ENCODE measurements around the gene PGAM4. TPM values are rescaled to one million over a fixed set of nuclear protein-coding genes. Genes with fewer than 3 reads are reported as not detected.

Gene PGAM4
- polyA plus RNA-seq, 2 of the 4 experiments (the other 2 are of a cell fraction), result not detected

DNA sequence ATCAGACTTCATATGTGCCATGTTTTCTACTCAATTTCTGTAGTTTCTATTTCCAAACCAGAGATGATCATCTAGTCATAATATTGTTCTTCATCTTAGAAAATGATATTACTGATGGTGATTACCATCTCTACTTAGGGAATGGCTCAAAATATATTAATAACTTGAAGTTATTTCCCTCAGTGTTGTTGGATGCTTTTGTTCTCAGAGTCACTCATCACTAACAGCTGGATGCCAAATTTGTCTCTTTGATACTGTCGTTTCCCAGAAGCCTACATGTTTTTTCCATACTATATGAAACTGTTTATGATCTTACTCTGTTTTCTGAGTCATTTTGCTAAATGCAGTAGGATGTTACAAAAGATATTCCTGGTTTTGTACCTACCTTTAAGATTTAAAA, 8.9 kb downstream of the PGAM4 start (continued):
- TF ChIP-seq EHMT2 (IDR thresholded peaks at IDR 0.05; ENCODE audit: low read depth) (no peak), ZNF302 (CRISPR knock-in tag; IDR thresholded peaks at IDR 0.05) (no peak), JUNB (IDR thresholded peaks at IDR 0.05) (no peak), NFE2L2 (conservative IDR thresholded peaks at IDR 0.05; ENCODE audit: low read length) (no peak), MAFK (IDR thresholded peaks at IDR 0.05; ENCODE audit: partially characterized antibody) (no peak)
- TF ChIP-seq, protein P1, sequence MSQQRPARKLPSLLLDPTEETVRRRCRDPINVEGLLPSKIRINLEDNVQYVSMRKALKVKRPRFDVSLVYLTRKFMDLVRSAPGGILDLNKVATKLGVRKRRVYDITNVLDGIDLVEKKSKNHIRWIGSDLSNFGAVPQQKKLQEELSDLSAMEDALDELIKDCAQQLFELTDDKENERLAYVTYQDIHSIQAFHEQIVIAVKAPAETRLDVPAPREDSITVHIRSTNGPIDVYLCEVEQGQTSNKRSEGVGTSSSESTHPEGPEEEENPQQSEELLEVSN (IDR thresholded peaks at IDR 0.05; ENCODE audit: borderline replicate concordance, low read depth), result no peak
- TF ChIP-seq, protein P2, sequence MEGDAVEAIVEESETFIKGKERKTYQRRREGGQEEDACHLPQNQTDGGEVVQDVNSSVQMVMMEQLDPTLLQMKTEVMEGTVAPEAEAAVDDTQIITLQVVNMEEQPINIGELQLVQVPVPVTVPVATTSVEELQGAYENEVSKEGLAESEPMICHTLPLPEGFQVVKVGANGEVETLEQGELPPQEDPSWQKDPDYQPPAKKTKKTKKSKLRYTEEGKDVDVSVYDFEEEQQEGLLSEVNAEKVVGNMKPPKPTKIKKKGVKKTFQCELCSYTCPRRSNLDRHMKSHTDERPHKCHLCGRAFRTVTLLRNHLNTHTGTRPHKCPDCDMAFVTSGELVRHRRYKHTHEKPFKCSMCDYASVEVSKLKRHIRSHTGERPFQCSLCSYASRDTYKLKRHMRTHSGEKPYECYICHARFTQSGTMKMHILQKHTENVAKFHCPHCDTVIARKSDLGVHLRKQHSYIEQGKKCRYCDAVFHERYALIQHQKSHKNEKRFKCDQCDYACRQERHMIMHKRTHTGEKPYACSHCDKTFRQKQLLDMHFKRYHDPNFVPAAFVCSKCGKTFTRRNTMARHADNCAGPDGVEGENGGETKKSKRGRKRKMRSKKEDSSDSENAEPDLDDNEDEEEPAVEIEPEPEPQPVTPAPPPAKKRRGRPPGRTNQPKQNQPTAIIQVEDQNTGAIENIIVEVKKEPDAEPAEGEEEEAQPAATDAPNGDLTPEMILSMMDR (IDR thresholded peaks at IDR 0.05), result no peak

DNA sequence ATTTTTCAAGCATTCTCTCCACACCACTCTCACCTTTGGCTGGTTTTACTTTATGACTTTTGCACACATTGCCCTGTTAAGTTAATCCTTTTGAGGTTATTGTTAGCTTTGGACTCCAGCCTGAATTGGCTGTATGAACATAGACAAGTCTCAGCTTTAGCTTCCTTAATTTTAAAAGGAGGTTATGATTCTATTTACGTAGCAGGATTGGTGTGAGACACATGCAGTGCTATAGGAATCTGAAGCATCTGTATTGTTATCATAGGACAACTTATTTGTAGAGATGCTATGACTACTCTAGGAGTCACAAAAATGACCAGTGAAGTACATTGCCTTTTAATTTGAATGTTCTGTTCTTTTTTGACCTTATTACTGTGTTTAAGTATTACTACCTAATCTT, 15.7 kb downstream of the PGAM4 start:
- FAIRE-seq, result no peak
- H3K4me1 ChIP-seq, result peaks cover 32% of the 10 kb centered on the region
- 12% methylated on average over 1 of the region's 1 CpG for WGBS (ENCODE audit: missing lambda C conversion rate)
- POLR2A ChIA-PET, result no interaction called here
- H3K4me3 ChIP-seq, result no peak overlapping the region
- peak overlapping the region; percentile 68 for H3K4me2 ChIP-seq
- H3K27ac ChIP-seq, result peak overlapping the region; percentile 41 to 55; a peak in 4 of 6 replicates
- peak in 1 of 2 experiments; percentile 29 for DNase-seq (ENCODE audit: low read depth in 1 of 2, low spot score in 1 of 2)
- ATAC-seq, result peak; percentile 47 to 79; a peak in 4 of 6 replicates
- TF ChIP-seq, protein P1 (IDR thresholded peaks at IDR 0.05; ENCODE audit: borderline replicate concordance, low read depth), result no peak
- TF ChIP-seq MAFK (IDR thresholded peaks at IDR 0.05; ENCODE audit: partially characterized antibody), result no peak
- TF ChIP-seq ZSCAN20 (CRISPR knock-in tag; IDR thresholded peaks at IDR 0.05), result no peak
- CTCF ChIA-PET, result interaction anchor here (0.6 kb wide), 1 partner anchor 48 kb away, joined by 3 read pairs; no protein-coding TSS in a partner anchor
- H3K9me3 ChIP-seq, result 0 out of 3 replicates have a peak, but pooled peaks cover 4% of the 10 kb centered on the region

DNA sequence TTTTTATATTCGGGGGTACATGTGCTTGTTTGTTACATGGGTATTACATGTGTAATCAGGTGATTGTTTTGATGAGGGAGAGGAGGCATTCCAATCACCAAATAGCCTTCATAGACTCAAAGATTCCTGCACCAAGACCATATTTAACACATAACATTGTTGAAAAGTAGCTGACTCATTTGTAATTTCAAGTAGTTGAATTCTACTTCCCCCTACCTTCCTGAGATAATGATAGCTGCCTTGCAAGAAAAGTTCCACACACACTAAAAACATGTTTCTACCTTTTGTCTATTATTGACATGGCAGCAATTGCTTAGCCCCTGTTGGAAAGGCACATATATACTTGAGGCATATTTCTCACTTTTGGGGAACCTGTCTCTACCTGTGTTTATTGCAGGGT, 16.1 kb downstream of the PGAM4 start:
- Histone ChIP-seq H3K4me3 (no peak overlapping the region), H3K27ac (peak overlapping the region; percentile 41 to 55; a peak in 4 of 6 replicates), H3K4me2 (peak overlapping the region; percentile 68), H3K4me1 (peaks cover 32% of the 10 kb centered on the region), H3K9me3 (0 out of 3 replicates have a peak, but pooled peaks cover under 1% of the 10 kb centered on the region)
- CTCF ChIA-PET, result interaction anchor here (0.6 kb wide), 1 partner anchor 48 kb away, joined by 3 read pairs; no protein-coding TSS in a partner anchor
- POLR2A ChIA-PET, result no interaction called here
- 33% methylated on average over 1 of the region's 1 CpG for WGBS (ENCODE audit: missing lambda C conversion rate)
- DNase-seq (ENCODE audit: low read depth in 1 of 2, low spot score in 1 of 2) (peak in 1 of 2 experiments; percentile 9), FAIRE-seq (peak; percentile 97), ATAC-seq (peak in 1 of 2 experiments; percentile 42; a peak in 2 of 6 replicates)
- TF ChIP-seq ZNF302 (CRISPR knock-in tag; IDR thresholded peaks at IDR 0.05) (no peak), MAFK (IDR thresholded peaks at IDR 0.05; ENCODE audit: partially characterized antibody) (peak; percentile 22), EHF (CRISPR knock-in tag; IDR thresholded peaks at IDR 0.05) (no peak)

DNA sequence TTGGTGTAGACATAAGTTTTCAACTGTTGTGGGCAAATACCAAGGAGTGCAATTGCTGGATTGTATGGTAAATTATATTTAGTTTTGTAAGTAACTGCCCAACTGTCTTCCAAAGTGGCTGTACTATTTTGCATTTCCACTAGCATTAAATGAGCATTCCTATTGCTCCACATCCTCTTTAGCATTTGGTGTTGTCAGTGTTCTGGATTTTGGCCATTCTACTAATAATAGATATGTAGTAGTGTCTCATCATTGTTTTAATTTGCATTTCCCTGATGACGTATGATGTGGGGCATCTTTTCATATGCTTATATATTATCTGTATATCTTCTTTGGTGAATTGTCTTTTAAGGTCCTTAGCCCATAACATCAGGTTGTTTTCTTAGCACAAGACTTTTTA, 17.3 kb downstream of the PGAM4 start:
- H3K9me3 ChIP-seq, result no peaks in the 10 kb centered on the region
- 96% methylated on average over 1 of the region's 1 CpG for WGBS (ENCODE audit: missing lambda C conversion rate)
- CTCF ChIA-PET, result no interaction called here
- peaks cover 32% of the 10 kb centered on the region for H3K4me1 ChIP-seq
- POLR2A ChIA-PET, result no interaction called here
- TF ChIP-seq JUNB (IDR thresholded peaks at IDR 0.05) (no peak), NFE2L2 (conservative IDR thresholded peaks at IDR 0.05; ENCODE audit: low read length) (no peak), ZNF302 (CRISPR knock-in tag; IDR thresholded peaks at IDR 0.05) (no peak), RFX5 (IDR thresholded peaks at IDR 0.05) (no peak), TFCP2L1 (CRISPR knock-in tag; IDR thresholded peaks at IDR 0.05) (no peak), HOXB13 (CRISPR knock-in tag; IDR thresholded peaks at IDR 0.05; ENCODE audit: low read depth) (no peak), MYC (IDR thresholded peaks at IDR 0.05; ENCODE audit: borderline replicate concordance, low read length) (no peak), ZFP36 (IDR thresholded peaks at IDR 0.05; ENCODE audit: borderline replicate concordance, partially characterized antibody) (no peak), GATA3 (IDR thresholded peaks at IDR 0.05; ENCODE audit: borderline replicate concordance) (no peak)
- TF ChIP-seq, protein P3, sequence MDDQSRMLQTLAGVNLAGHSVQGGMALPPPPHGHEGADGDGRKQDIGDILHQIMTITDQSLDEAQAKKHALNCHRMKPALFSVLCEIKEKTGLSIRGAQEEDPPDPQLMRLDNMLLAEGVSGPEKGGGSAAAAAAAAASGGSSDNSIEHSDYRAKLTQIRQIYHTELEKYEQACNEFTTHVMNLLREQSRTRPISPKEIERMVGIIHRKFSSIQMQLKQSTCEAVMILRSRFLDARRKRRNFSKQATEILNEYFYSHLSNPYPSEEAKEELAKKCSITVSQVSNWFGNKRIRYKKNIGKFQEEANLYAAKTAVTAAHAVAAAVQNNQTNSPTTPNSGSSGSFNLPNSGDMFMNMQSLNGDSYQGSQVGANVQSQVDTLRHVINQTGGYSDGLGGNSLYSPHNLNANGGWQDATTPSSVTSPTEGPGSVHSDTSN (IDR thresholded peaks at IDR 0.05), result no peak
- TF ChIP-seq, protein P4, sequence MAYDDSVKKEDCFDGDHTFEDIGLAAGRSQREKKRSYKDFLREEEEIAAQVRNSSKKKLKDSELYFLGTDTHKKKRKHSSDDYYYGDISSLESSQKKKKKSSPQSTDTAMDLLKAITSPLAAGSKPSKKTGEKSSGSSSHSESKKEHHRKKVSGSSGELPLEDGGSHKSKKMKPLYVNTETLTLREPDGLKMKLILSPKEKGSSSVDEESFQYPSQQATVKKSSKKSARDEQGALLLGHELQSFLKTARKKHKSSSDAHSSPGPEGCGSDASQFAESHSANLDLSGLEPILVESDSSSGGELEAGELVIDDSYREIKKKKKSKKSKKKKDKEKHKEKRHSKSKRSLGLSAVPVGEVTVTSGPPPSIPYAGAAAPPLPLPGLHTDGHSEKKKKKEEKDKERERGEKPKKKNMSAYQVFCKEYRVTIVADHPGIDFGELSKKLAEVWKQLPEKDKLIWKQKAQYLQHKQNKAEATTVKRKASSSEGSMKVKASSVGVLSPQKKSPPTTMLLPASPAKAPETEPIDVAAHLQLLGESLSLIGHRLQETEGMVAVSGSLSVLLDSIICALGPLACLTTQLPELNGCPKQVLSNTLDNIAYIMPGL (CRISPR knock-in tag; IDR thresholded peaks at IDR 0.05; ENCODE audit: borderline replicate concordance), result no peak
- TF ChIP-seq, protein P5, sequence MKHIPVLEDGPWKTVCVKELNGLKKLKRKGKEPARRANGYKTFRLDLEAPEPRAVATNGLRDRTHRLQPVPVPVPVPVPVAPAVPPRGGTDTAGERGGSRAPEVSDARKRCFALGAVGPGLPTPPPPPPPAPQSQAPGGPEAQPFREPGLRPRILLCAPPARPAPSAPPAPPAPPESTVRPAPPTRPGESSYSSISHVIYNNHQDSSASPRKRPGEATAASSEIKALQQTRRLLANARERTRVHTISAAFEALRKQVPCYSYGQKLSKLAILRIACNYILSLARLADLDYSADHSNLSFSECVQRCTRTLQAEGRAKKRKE (CRISPR knock-in tag; IDR thresholded peaks at IDR 0.05; ENCODE audit: low read depth), result no peak
- TF ChIP-seq, protein P6, sequence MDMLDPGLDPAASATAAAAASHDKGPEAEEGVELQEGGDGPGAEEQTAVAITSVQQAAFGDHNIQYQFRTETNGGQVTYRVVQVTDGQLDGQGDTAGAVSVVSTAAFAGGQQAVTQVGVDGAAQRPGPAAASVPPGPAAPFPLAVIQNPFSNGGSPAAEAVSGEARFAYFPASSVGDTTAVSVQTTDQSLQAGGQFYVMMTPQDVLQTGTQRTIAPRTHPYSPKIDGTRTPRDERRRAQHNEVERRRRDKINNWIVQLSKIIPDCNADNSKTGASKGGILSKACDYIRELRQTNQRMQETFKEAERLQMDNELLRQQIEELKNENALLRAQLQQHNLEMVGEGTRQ (IDR thresholded peaks at IDR 0.05), result no peak
- TF ChIP-seq, protein P7, sequence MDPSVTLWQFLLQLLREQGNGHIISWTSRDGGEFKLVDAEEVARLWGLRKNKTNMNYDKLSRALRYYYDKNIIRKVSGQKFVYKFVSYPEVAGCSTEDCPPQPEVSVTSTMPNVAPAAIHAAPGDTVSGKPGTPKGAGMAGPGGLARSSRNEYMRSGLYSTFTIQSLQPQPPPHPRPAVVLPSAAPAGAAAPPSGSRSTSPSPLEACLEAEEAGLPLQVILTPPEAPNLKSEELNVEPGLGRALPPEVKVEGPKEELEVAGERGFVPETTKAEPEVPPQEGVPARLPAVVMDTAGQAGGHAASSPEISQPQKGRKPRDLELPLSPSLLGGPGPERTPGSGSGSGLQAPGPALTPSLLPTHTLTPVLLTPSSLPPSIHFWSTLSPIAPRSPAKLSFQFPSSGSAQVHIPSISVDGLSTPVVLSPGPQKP (IDR thresholded peaks at IDR 0.05; ENCODE audit: low read depth, low read length), result no peak
- no peak for ATAC-seq
- FAIRE-seq, result peak; percentile 51
- no peak overlapping the region for H3K27ac ChIP-seq
- H3K4me2 ChIP-seq, result no peak overlapping the region
- no peak for DNase-seq (ENCODE audit: low read depth in 1 of 2, low spot score in 1 of 2)
- no peak overlapping the region for H3K4me3 ChIP-seq

Data from A549 (cell line).